ENCODE measurements around the gene INKA2. TPM values are rescaled to one million over a fixed set of nuclear protein-coding genes. Genes with fewer than 3 reads are reported as not detected.

Gene INKA2
- 4.3 and 4.5 TPM in 2 replicates for total RNA-seq

DNA sequence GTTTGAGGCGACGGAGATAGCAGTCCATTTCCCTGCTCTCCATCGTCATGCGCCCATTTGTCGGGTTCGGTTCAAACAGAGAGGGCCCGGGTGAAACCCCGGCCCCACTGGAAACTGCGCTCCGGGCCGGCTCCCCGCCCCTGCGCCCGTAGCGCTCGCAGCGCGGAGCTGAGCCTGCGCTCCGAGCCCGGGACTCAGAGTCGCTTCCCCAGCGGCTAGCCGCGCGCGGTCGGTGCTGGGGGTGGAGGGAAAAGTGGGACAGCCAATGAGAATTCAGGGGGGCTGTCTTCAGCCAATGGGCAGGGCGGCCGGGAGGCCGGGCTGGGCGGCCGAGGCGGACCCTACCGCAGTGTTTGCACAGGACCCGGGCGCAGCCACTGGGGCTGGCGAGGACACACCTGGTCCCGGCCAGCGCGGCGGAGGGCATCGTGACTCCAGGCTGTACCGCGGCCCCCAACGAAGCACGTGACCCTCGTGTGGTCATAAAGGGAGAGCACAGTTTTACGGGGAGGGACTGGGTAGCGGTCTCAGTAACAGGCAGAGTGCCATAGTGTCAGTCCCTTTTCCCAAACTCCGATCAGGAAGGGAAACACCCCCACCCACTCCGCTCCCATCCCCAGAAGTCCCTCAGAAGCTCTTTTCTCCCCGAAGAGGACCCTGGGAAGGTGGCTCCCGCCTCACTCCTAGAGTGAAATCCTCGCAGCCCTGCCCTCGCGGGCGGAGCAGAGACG lies at the start of gene INKA2:
INKA2 (minus strand) TSS at position 202 of the 731 bp plus-strand sequence; CDS start at position 49, 153 bp downstream.
- peak; percentile 91 for DNase-seq (ENCODE audit: low read depth)
- H3K4me3 ChIP-seq (ENCODE audit: low read depth, low read length), result peak within 1 kb of the TSS; percentile 78
- TF ChIP-seq, protein P1, sequence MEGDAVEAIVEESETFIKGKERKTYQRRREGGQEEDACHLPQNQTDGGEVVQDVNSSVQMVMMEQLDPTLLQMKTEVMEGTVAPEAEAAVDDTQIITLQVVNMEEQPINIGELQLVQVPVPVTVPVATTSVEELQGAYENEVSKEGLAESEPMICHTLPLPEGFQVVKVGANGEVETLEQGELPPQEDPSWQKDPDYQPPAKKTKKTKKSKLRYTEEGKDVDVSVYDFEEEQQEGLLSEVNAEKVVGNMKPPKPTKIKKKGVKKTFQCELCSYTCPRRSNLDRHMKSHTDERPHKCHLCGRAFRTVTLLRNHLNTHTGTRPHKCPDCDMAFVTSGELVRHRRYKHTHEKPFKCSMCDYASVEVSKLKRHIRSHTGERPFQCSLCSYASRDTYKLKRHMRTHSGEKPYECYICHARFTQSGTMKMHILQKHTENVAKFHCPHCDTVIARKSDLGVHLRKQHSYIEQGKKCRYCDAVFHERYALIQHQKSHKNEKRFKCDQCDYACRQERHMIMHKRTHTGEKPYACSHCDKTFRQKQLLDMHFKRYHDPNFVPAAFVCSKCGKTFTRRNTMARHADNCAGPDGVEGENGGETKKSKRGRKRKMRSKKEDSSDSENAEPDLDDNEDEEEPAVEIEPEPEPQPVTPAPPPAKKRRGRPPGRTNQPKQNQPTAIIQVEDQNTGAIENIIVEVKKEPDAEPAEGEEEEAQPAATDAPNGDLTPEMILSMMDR (IDR thresholded peaks at IDR 0.05; ENCODE audit: insufficient read depth, low read depth, low read length), result no peak

DNA sequence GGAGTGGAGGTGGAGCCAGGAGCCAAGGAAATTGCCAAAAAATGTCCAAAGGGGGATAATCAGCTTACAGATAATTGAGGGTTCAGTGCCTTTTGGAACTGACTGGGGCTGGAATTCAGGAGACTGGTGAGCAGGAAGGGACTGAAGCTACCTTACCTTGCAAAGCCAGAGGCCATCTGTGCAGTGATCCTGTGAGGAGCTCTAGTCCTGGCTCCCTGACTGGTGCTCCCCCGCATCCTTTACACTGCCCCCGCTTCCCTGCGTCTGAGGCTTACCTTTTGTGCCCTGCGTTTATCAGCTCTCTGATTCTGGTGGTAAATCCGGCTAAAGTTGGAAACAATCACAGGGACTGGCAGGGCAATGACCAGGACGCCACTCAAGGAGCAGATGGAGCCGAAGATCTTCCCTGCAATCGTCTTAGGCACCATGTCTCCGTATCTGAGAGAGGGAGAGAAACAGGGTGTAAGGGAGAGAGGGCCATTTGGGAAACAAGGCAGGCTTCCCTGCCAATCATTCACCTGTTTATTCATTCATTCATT lies 47.5 kb upstream of the INKA2 start:
- TF ChIP-seq, protein P1 (IDR thresholded peaks at IDR 0.05; ENCODE audit: insufficient read depth, low read depth, low read length), result no peak
- DNase-seq (ENCODE audit: low read depth), result no peak

DNA sequence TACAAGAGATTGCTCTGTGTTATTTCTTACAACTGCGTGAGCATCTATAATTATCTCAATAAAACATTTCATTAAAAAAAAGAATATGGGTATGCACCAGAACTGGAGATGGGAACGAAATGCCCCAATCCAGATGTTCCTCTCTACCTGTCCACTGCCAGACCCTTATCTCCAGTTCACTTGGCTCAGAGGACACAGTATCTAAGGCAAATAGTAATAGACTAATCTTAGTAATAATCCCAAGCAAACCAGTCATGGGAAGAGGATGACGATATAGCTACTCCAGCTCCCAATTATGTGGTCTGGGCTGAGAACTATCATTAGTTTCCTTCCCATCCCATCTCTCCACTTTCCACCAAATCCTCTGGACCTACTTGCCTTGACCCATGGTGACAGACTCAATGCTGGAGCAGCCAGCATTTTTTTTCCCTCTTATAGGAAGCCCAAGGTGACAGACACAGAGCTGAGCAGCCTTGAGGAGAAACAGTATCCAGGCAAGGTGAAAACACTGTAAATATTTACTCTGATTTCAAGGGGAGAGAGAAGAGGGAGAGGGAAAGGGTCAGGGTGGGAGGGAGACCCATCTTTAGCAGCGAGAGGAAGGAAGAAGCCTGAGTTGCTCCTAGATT lies 45.2 kb upstream of the INKA2 start:
- no peak for DNase-seq (ENCODE audit: low read depth)
- TF ChIP-seq, protein P1 (IDR thresholded peaks at IDR 0.05; ENCODE audit: insufficient read depth, low read depth, low read length), result no peak
- no peak overlapping the region for H3K4me3 ChIP-seq (ENCODE audit: low read depth, low read length)

More for the DNA sequence above, 47.5 kb upstream of the INKA2 start:
- H3K4me3 ChIP-seq (ENCODE audit: low read depth, low read length), result no peak overlapping the region

DNA sequence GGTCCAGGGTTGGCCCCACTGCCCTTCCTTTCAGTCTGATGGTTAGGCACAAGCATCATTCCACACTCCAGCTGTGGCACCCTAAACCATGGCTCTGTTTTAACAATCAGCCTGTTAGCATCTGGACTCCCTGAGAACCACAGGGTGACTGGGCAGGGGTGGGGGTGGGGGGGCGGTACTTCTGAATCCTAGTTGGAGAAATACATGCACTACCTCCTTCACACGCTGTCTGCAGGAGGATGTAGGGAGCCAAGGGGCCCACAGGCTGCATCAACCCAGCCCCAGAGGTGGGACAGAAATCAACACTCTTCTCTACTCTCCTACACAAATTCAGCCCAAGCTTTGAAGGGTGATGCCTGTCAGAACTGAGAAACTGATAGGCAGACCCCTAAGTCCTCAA lies 40.4 kb upstream of the INKA2 start:
- TF ChIP-seq, protein P1 (IDR thresholded peaks at IDR 0.05; ENCODE audit: insufficient read depth, low read depth, low read length), result no peak
- H3K4me3 ChIP-seq (ENCODE audit: low read depth, low read length), result no peak overlapping the region
- no peak for DNase-seq (ENCODE audit: low read depth)

DNA sequence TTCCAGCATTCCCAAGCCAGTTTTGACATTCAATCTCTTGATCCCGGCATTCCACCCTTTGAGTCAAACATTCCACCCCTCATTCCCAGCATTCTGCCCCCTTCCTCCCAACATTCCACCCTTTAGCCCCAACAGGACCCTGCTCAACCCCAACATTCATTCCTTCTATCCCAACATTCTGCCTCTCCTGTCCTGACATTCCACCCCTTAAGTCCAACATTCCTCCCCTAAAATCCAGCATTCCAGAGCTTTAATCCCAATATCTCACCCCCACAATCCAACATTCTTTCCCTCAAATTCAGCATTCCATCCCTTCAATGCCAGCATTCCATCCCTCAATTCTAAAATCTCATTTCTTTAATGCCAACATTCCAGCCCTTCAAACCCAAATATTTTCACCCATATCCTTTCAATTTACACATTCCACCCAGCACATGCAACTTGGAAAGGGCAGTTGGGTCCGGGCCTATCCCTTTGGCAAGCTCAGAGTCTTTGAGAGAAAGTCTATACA lies 39.4 kb upstream of the INKA2 start:
- TF ChIP-seq, protein P1 (IDR thresholded peaks at IDR 0.05; ENCODE audit: insufficient read depth, low read depth, low read length), result no peak
- no peak for DNase-seq (ENCODE audit: low read depth)
- H3K4me3 ChIP-seq (ENCODE audit: low read depth, low read length), result no peak overlapping the region

DNA sequence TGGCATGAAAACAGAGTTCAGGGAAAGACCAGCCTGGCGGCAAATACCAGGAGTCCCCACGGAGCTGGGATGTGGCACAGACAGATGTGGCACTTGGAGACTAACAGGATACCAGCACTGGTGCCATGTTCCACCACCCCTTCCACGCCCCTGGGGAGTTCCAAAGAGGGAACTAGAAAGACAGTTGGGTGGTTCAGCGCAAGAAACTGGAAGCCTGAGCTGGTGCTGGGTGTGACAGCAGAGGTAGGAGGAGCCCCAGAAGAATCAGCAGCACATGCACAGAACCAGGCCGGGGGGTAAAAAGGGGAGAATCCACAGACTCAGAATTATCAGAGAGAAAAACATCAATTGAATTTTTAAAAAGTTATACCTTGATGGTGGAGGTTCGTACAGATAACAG lies 38.9 kb upstream of the INKA2 start:
- no peak for DNase-seq (ENCODE audit: low read depth)
- TF ChIP-seq, protein P1 (IDR thresholded peaks at IDR 0.05; ENCODE audit: insufficient read depth, low read depth, low read length), result no peak
- H3K4me3 ChIP-seq (ENCODE audit: low read depth, low read length), result no peak overlapping the region
